Stimulated activated naive CD4-positive, alpha-beta T cell (primary cell): Measurements from ENCODE around the gene TAX1BP3.

ENCODE experiments used
- DNase-seq, 6 experiments: peaks; one replicate each; lab custom pipeline; 2025; lab: John Stamatoyannopoulos, UW

TAX1BP3 gene

GRCh38 chr17:3688027-3688553, 19.7 kb upstream of the TAX1BP3 start:
- no peak for DNase-seq

- DNase-seq, result no peak
Observed at GRCh38 chr17:3685174-3685573, 16.8 kb upstream of the TAX1BP3 start.

- DNase-seq, result peak in 5 of 6 experiments; percentile 35 to 66 (median 36)
Observed at GRCh38 chr17:3683054-3683511, 14.7 kb upstream of the TAX1BP3 start.

GRCh38 chr17:3682033-3682432, 13.7 kb upstream of the TAX1BP3 start:
- no peak for DNase-seq

- DNase-seq, result no peak
Observed at GRCh38 chr17:3681565-3681964, 13.2 kb upstream of the TAX1BP3 start.

GRCh38 chr17:3681057-3681456, 12.7 kb upstream of the TAX1BP3 start:
- no peak for DNase-seq

- DNase-seq, result no peak
Observed at GRCh38 chr17:3679531-3680126, 11.3 kb upstream of the TAX1BP3 start.

- no peak for DNase-seq
Observed at GRCh38 chr17:3678821-3679530, 10.6 kb upstream of the TAX1BP3 start.

- DNase-seq, result no peak
Observed at GRCh38 chr17:3678095-3678820, 9.9 kb upstream of the TAX1BP3 start.

GRCh38 chr17:3675886-3676285, 7.5 kb upstream of the TAX1BP3 start:
- DNase-seq, result no peak

- no peak for DNase-seq
Observed at GRCh38 chr17:3672571-3672970, 4.2 kb upstream of the TAX1BP3 start.

GRCh38 chr17:3669548-3669947, 1.2 kb upstream of the TAX1BP3 start:
- DNase-seq, result no peak

- no peak for DNase-seq
Observed at GRCh38 chr17:3669085-3669347, 638 bp upstream of the TAX1BP3 start.

- DNase-seq, result no peak
Observed at GRCh38 chr17:3667366-3668278, 756 bp downstream of the TAX1BP3 start.

GRCh38 chr17:3666516-3666915, 1.9 kb downstream of the TAX1BP3 start:
- DNase-seq, result no peak

- no peak for DNase-seq
Observed at GRCh38 chr17:3665834-3666233, 2.5 kb downstream of the TAX1BP3 start.

GRCh38 chr17:3663102-3664011, 5.0 kb downstream of the TAX1BP3 start:
- no peak for DNase-seq

- no peak for DNase-seq
Observed at GRCh38 chr17:3660311-3660891, 8.0 kb downstream of the TAX1BP3 start.

GRCh38 chr17:3659541-3660111, 8.8 kb downstream of the TAX1BP3 start:
- no peak for DNase-seq

- DNase-seq, result no peak
Observed at GRCh38 chr17:3658784-3659449, 9.5 kb downstream of the TAX1BP3 start.
